ENCODE results near the gene GADD45GIP1. TPM values are rescaled to one million over a fixed set of nuclear protein-coding genes. Genes with fewer than 3 reads are reported as not detected.

Gene GADD45GIP1
- total RNA-seq (100 to 1,000 TPM in 1 of 9 donors, 10 to 100 TPM in 8; 26.1 to 101 (median 48.5) TPM), polyA plus RNA-seq (100 to 1,000 TPM in 2 of 3 donors, 10 to 100 TPM in 1; 16.5 to 213 (median 183) TPM)
- long read RNA-seq, donor 1, transcript GADD45GIP1-201 (2 exons, 1,782 nt), result major isoform, 121 of 182 reads
- long read RNA-seq, donor 1, partial matches to known transcripts, result 61 of 182 reads
- long read RNA-seq, donor 1, other reads (novel, unspliced or antisense), result 0 of 182 reads
- long read RNA-seq, donor 2, transcript GADD45GIP1-201 (2 exons, 1,782 nt), result major isoform, 65 of 228 reads
- long read RNA-seq, donor 2, partial matches to known transcripts, result 77 of 228 reads
- long read RNA-seq, donor 2, other reads (novel, unspliced or antisense), result 86 of 228 reads
- long read RNA-seq, donor 3, transcript GADD45GIP1-201 (2 exons, 1,782 nt), result major isoform, 53 of 53 reads
- long read RNA-seq, donor 3, partial matches to known transcripts, result 0 of 53 reads
- long read RNA-seq, donor 3, other reads (novel, unspliced or antisense), result 0 of 53 reads
- long read RNA-seq, donor 4, transcript GADD45GIP1-201 (2 exons, 1,782 nt), result major isoform, 92 of 143 reads
- long read RNA-seq, donor 4, partial matches to known transcripts, result 0 of 143 reads
- long read RNA-seq, donor 4, other reads (novel, unspliced or antisense), result 51 of 143 reads
- long read RNA-seq, donor 5, transcript GADD45GIP1-201 (2 exons, 1,782 nt), result major isoform, 161 of 218 reads
- long read RNA-seq, donor 5, partial matches to known transcripts, result 0 of 218 reads
- long read RNA-seq, donor 5, other reads (novel, unspliced or antisense), result 57 of 218 reads
- long read RNA-seq, donor 6, transcript GADD45GIP1-201 (2 exons, 1,782 nt), result major isoform, 24 of 157 reads
- long read RNA-seq, donor 6, partial matches to known transcripts, result 0 of 157 reads
- long read RNA-seq, donor 6, other reads (novel, unspliced or antisense), result 133 of 157 reads
- long read RNA-seq, donor 7, transcript GADD45GIP1-201 (2 exons, 1,782 nt), result major isoform, 70 of 70 reads
- long read RNA-seq, donor 7, partial matches to known transcripts, result 0 of 70 reads
- long read RNA-seq, donor 7, other reads (novel, unspliced or antisense), result 0 of 70 reads
- long read RNA-seq, donor 8, transcript GADD45GIP1-201 (2 exons, 1,782 nt), result major isoform, 119 of 119 reads
- long read RNA-seq, donor 8, partial matches to known transcripts, result 0 of 119 reads
- long read RNA-seq, donor 8, other reads (novel, unspliced or antisense), result 0 of 119 reads
- long read RNA-seq, donor 9, transcript GADD45GIP1-201 (2 exons, 1,782 nt), result major isoform, 60 of 60 reads
- long read RNA-seq, donor 9, partial matches to known transcripts, result 0 of 60 reads
- long read RNA-seq, donor 9, other reads (novel, unspliced or antisense), result 0 of 60 reads
- long read RNA-seq, donor 10, transcript GADD45GIP1-201 (2 exons, 1,782 nt), result major isoform, 42 of 42 reads
- long read RNA-seq, donor 10, partial matches to known transcripts, result 0 of 42 reads
- long read RNA-seq, donor 10, other reads (novel, unspliced or antisense), result 0 of 42 reads

GRCh38 chr19:12956446-12957388 lies at the start of gene GADD45GIP1:
TSS of gene GADD45GIP1 (minus strand) at chr19:12957223. CDS start at chr19:12957212, 11 bp downstream.
- Histone ChIP-seq H3K9me3 (replicated peaks in 1 of 3) (no peaks in the 10 kb centered on the region), H3K4me3 (peak within 1 kb of the TSS; percentile 88 to 97 (median 90)), H3K27ac (peak within 1 kb of the TSS; percentile 63 to 95 (median 85)), H3K27me3 (no peaks in the 10 kb centered on the region), H3K4me1 (replicated peaks in 1 of 2) (peaks cover 24 to 50% of the 10 kb centered on the region in 2 donors), H3K36me3 (replicated peaks in 1 of 2) (peaks cover 0 to 28% of the 10 kb centered on the region in 2 donors)
- TF ChIP-seq CTCF (IDR thresholded peaks at IDR 0.05) (no peak), POLR2A (IDR thresholded peaks at IDR 0.05) (peak; percentile 50 to 66)
- intact Hi-C loops (cut with DNase I), result no loop called here
- peak; percentile 78 to 84 (median 80) for DNase-seq
- WGBS, 4 donors, result 3 to 14% (median 4%) methylated on average over 20 to 84 of the region's 84 CpGs

- Histone ChIP-seq H3K27ac (no peak overlapping the region), H3K36me3 (replicated peaks in 1 of 2) (no peaks in the 10 kb centered on the region), H3K4me1 (replicated peaks in 1 of 2) (peaks cover 0 to 10% of the 10 kb centered on the region in 2 donors), H3K4me3 (no peak overlapping the region), H3K27me3 (no peaks in the 10 kb centered on the region), H3K9me3 (replicated peaks in 1 of 3) (no peaks in the 10 kb centered on the region)
- 65 to 74% (median 71%) methylated on average over 9 to 12 of the region's 12 CpGs for WGBS, 4 donors
- no peak for DNase-seq
- TF ChIP-seq POLR2A (IDR thresholded peaks at IDR 0.05), result no peak
- TF ChIP-seq CTCF (IDR thresholded peaks at IDR 0.05), result no peak
- intact Hi-C loops (cut with DNase I), result no loop called here
These were observed 48.9 kb upstream of the GADD45GIP1 start for GRCh38 chr19:13005861-13006370.

GRCh38 chr19:13005253-13005652 lies 48.2 kb upstream of the GADD45GIP1 start:
- H3K9me3 ChIP-seq (replicated peaks in 1 of 3), result no peaks in the 10 kb centered on the region
- H3K4me3 ChIP-seq, result no peak overlapping the region
- H3K36me3 ChIP-seq (replicated peaks in 1 of 2), result no peaks in the 10 kb centered on the region
- 84 to 93% (median 87%) methylated on average over 4 of the region's 4 CpGs for WGBS, 4 donors
- intact Hi-C loops (cut with DNase I), result no loop called here
- H3K4me1 ChIP-seq (replicated peaks in 1 of 2), result peaks cover 0 to 10% of the 10 kb centered on the region in 2 donors
- TF ChIP-seq CTCF (IDR thresholded peaks at IDR 0.05), result no peak
- no peak for TF ChIP-seq POLR2A (IDR thresholded peaks at IDR 0.05)
- H3K27ac ChIP-seq, result no peak overlapping the region
- DNase-seq, result no peak
- no peaks in the 10 kb centered on the region for H3K27me3 ChIP-seq
